Activated B cell treated with CpG ODN at 0.5 μM for 24 hours (primary cell): ENCODE measurements around the gene ASTN1. TPM values are rescaled to one million over a fixed set of nuclear protein-coding genes. Genes with fewer than 3 reads are reported as not detected.

Experiments
- ATAC-seq: fragments of 200-7000 bp; cut with Tn5 transposase; one replicate; pipeline ENCODE4 v1.10.0; 2021; ENCODE audit warnings: low read depth, mild to moderate bottlenecking, moderate library complexity
- CTCF ChIA-PET: fragments of 350-600 bp; sonication (Branson Sonifier 250); formaldehyde crosslinking; loops from one replicate; lab custom pipeline; 2021; ENCODE audit warnings: antibody characterized with exemption; lab: Charles Lee
- POLR2A ChIA-PET: fragments of 350-600 bp; sonication (Branson Sonifier 250); formaldehyde crosslinking; loops from one replicate; lab custom pipeline; 2021; ENCODE audit warnings: antibody characterized with exemption; lab: Charles Lee
- DNase-seq: peaks from one replicate; pipeline ENCODE4 v3.0.0; 2022
- H3K27ac Mint-ChIP-seq: one replicate; pipeline ENCODE4 v1.8.0; 2020; ENCODE audit warnings: mixed read lengths
- H3K27me3 Mint-ChIP-seq: one replicate; pipeline ENCODE4 v1.8.0; 2021; ENCODE audit warnings: mixed read lengths
- H3K36me3 Mint-ChIP-seq: one replicate; pipeline ENCODE4 v1.8.0; 2021; ENCODE audit warnings: low read depth, mixed read lengths
- H3K4me1 Mint-ChIP-seq: one replicate; pipeline ENCODE4 v1.8.0; 2021; ENCODE audit warnings: mixed read lengths
- H3K4me3 Mint-ChIP-seq: one replicate; pipeline ENCODE4 v1.8.0; 2020; ENCODE audit warnings: mild to moderate bottlenecking, mixed read lengths
- H3K9me3 Mint-ChIP-seq: one replicate; pipeline ENCODE4 v1.8.0; 2020; ENCODE audit warnings: mixed read lengths
- intact Hi-C: fragments of 100-400 bp; cut with micrococcal nuclease; formaldehyde crosslinking; loops from one replicate; pipeline ENCODE4 v1.15.1; 2024
- total RNA-seq: library from RNA; stranded (reverse); gene quantifications from 2 replicates; pipeline ENCODE4 v1.2.3, GENCODE V29; 2022
- TF ChIP-seq, protein P1 (sequence below): fragments of 200-600 bp; IDR thresholded peaks from one replicate; pipeline ENCODE4 v1.8.0; 2022; ENCODE audit warnings: antibody characterized with exemption, mild to moderate bottlenecking

ASTN1 gene
- total RNA-seq, 1 donor from 2014 or later: not detected

DNA sequence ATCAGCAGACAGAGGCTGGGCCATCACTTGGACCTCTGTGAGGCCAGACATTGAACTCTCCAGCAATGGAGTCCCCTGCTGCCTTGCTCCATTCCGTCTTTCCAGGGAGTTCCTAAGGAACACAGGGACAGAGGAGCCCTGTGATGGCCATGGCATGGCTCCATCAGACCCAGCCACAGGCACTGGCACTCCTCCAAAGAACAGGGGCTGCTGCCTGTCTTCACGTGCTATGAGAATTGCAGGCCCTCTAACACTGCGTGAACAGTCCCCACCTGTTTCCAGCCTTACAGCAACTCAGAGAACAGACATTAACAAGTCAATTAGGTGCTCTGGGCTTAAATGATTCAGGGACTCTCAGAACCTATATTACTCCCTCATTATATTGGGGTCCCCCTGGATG is 140.8 kb downstream of the ASTN1 start:
- TF ChIP-seq, protein P1, sequence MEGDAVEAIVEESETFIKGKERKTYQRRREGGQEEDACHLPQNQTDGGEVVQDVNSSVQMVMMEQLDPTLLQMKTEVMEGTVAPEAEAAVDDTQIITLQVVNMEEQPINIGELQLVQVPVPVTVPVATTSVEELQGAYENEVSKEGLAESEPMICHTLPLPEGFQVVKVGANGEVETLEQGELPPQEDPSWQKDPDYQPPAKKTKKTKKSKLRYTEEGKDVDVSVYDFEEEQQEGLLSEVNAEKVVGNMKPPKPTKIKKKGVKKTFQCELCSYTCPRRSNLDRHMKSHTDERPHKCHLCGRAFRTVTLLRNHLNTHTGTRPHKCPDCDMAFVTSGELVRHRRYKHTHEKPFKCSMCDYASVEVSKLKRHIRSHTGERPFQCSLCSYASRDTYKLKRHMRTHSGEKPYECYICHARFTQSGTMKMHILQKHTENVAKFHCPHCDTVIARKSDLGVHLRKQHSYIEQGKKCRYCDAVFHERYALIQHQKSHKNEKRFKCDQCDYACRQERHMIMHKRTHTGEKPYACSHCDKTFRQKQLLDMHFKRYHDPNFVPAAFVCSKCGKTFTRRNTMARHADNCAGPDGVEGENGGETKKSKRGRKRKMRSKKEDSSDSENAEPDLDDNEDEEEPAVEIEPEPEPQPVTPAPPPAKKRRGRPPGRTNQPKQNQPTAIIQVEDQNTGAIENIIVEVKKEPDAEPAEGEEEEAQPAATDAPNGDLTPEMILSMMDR: no peak
- peaks cover 3% of the 10 kb centered on the region for H3K9me3 Mint-ChIP-seq
- ChIA-PET CTCF (no interaction called here), POLR2A (no interaction called here)
- H3K27ac Mint-ChIP-seq: no peak overlapping the region
- H3K4me1 Mint-ChIP-seq: no peaks in the 10 kb centered on the region
- H3K4me3 Mint-ChIP-seq: no peak overlapping the region
- intact Hi-C loops: no loop called here
- H3K27me3 Mint-ChIP-seq: no peaks in the 10 kb centered on the region
- DNase-seq: no peak
- ATAC-seq: no peak
- H3K36me3 Mint-ChIP-seq: no peaks in the 10 kb centered on the region

DNA sequence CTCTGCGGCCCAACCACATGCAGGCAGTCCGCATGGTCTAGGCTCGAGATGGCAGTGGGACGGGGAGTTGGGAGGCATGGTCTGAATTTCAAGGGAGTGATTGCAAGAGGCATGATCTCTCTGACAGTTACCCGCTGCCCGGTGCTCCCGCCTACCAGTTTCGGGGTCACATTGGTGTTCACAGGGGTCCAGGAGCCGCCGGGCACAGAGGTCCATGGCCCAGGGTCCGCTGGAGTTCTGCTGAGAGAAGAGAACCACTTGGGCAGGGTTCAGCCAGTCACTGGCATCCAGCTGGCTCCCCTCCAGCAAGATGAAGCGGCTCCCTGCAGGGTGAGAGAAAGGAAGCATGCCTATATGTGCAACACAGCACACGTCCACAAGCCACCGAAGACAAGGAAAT is 141.3 kb downstream of the ASTN1 start:
- TF ChIP-seq, protein P1: no peak
- no peak for ATAC-seq
- H3K27me3 Mint-ChIP-seq: no peaks in the 10 kb centered on the region
- H3K4me3 Mint-ChIP-seq: no peak overlapping the region
- H3K4me1 Mint-ChIP-seq: no peaks in the 10 kb centered on the region
- DNase-seq: no peak
- H3K27ac Mint-ChIP-seq: no peak overlapping the region
- intact Hi-C loops: no loop called here
- POLR2A ChIA-PET: no interaction called here
- peaks cover 3% of the 10 kb centered on the region for H3K9me3 Mint-ChIP-seq
- CTCF ChIA-PET: no interaction called here
- no peaks in the 10 kb centered on the region for H3K36me3 Mint-ChIP-seq

DNA sequence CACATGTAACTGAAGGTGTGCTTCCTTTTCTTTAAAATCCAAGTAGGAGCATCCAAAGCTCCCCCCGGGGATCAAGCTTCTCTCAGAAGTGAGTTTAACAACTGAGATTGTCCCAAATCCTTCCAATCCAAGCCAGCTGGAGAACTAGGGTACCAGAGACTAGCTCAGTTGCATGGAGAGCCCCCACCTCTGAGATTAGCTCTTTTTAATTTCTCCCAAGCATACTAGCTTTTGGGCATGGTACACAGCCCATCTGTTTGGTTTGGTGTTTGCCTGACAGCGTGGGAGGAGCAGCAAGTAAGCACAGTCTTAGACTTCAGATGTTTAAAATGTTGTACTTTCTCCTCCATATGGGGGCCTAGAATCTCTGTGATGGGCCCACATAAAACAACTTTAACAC is 142.8 kb downstream of the ASTN1 start:
- POLR2A ChIA-PET: no interaction called here
- Mint-ChIP-seq H3K9me3 (no peaks in the 10 kb centered on the region), H3K36me3 (no peaks in the 10 kb centered on the region), H3K27me3 (no peaks in the 10 kb centered on the region), H3K4me1 (no peaks in the 10 kb centered on the region), H3K4me3 (no peak overlapping the region), H3K27ac (no peak overlapping the region)
- CTCF ChIA-PET: no interaction called here
- DNase-seq: no peak
- intact Hi-C loops: no loop called here
- TF ChIP-seq, protein P1: no peak
- no peak for ATAC-seq

DNA sequence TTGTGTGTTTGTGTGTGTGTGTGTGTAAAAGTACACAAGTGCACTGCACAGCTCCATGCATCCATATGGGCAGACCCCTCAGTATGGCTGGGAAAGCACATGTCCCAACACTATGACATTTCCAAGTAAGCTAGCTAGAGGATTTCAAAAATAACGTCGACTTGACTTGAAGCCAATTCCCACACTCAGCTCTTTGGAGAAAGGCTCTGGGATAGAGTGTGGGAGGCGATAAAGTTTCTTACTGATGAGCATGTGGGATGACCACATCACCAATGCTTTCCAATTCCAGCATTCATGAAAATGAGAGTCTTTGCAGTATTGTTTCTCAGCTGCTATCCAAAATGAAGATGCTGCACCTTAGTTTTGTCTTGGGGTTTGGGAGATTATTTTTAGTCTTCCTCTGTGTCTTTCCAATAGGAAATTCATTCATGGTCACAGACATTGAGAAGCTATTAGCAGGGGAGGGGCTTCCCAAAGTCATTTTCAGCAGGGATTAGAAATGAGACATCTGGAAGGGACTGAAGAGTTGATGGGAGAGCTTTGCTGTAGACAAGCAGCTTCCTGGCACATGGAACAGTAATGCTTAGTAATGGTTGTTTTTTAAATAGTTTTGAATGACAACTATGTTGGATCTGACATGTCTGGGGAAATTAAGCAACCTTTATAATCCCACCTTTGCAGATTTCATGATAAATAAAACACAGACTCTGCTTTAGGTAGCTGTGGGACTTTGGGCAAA is 143.5 kb downstream of the ASTN1 start:
- CTCF ChIA-PET: no interaction called here
- ATAC-seq: no peak
- H3K4me1 Mint-ChIP-seq: no peaks in the 10 kb centered on the region

DNA sequence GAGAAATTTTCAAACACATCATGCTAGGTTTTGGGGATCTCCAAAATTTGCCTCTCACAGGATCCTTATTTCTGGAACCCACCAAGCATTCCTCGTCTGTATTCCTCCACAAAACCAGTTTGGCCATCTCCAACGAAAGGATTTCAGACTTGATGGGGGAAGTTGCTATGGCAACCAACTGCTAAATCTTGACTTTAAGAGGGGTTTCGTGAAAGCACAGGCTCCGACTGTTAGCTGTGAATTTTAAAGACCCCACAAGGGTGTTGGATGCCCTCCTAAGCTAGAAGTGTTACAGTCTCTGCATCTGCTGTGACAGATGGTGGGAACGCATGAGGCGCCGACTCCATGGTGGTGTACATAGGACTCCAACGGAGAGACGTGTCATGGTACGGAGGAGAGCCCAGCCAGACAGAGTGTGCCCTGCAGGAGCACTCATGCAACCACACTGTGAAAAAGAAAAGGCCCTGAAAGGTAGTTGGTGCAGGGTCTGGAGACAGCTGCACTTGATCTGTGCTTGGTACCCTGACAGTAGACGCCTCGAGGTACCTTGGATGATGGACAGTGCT is 147.1 kb downstream of the ASTN1 start:
- CTCF ChIA-PET: no interaction called here
- ATAC-seq: no peak
- H3K27ac Mint-ChIP-seq: no peak overlapping the region
- H3K4me3 Mint-ChIP-seq: no peak overlapping the region
- H3K36me3 Mint-ChIP-seq: no peaks in the 10 kb centered on the region
- DNase-seq: no peak
- no peaks in the 10 kb centered on the region for H3K9me3 Mint-ChIP-seq
- intact Hi-C loops: no loop called here
- TF ChIP-seq, protein P1: no peak
- H3K27me3 Mint-ChIP-seq: no peaks in the 10 kb centered on the region
- POLR2A ChIA-PET: no interaction called here
- no peaks in the 10 kb centered on the region for H3K4me1 Mint-ChIP-seq

More for the DNA sequence above, 143.5 kb downstream of the ASTN1 start:
- Mint-ChIP-seq H3K27me3 (no peaks in the 10 kb centered on the region), H3K27ac (no peak overlapping the region), H3K4me3 (no peak overlapping the region), H3K9me3 (no peaks in the 10 kb centered on the region), H3K36me3 (no peaks in the 10 kb centered on the region)
- POLR2A ChIA-PET: no interaction called here
- TF ChIP-seq, protein P1: no peak
- intact Hi-C loops: no loop called here
- DNase-seq: no peak
